Mucosa of descending colon (tissue), 3 donors: ENCODE data around the gene IQCH. TPM values are rescaled to one million over a fixed set of nuclear protein-coding genes. Genes with fewer than 3 reads are reported as not detected.

Experiments
- ATAC-seq: fragments of 200-7000 bp; cut with Tn5 transposase; one replicate; pipeline ENCODE4 v1.9.1; 2020; ENCODE audit warnings: mild to moderate bottlenecking, moderate library complexity
- DNase-seq, 3 donors: peaks; one replicate each; pipeline ENCODE4 v3.0.0-alpha.2; 2020
- H3K36me3 ChIP-seq: fragments of 200-600 bp; one replicate; pipeline ENCODE4 v1.8.0; 2021; ENCODE audit warnings: low read depth, mild to moderate bottlenecking
- H3K4me1 ChIP-seq: fragments of 200-600 bp; one replicate; pipeline ENCODE4 v1.8.0; 2021; ENCODE audit warnings: low read depth, mild to moderate bottlenecking
- H3K4me3 ChIP-seq: fragments of 200-600 bp; one replicate; pipeline ENCODE4 v1.8.0; 2021; ENCODE audit warnings: mild to moderate bottlenecking
- H3K9me3 ChIP-seq: fragments of 200-600 bp; one replicate; pipeline ENCODE4 v1.8.0; 2021; ENCODE audit warnings: mild to moderate bottlenecking
- intact Hi-C, 2 donors: fragments of 100-400 bp; cut with DNase I in 1 of 2; cut with micrococcal nuclease in 1 of 2; formaldehyde crosslinking; loops; one replicate each; pipeline versions ENCODE4 v1.11.0 to v1.11.1; 2022; cut with DNase I, micrococcal nuclease
- total RNA-seq, 3 donors: library from RNA; stranded (reverse); fragmentation: NEBNext Ultra II Directional in 2 of 3; extraction: Animal tissue kit (Norgen Biotek cat#: 25700) in 2 of 3; gene quantifications; one replicate each; pipeline versions ENCODE4 v1.2.1 to v1.2.4, GENCODE V29; 2021 to 2023
- TF ChIP-seq, protein P1 (sequence below): fragments of 200-600 bp; IDR thresholded peaks from one replicate; pipeline ENCODE4 v1.8.0; 2022; ENCODE audit warnings: antibody characterized with exemption, mild to moderate bottlenecking
- donor health status: DM: no; HTN: no; CAD: no; lungs with moderate emphysema.
- donor health status: DM: no; HTN: no; CAD: no.
- donor health status: DM: no; HTN: yes; CAD: no.

Gene IQCH
- total RNA-seq, 3 donors from 2014 or later: 2.2 to 3.0 (median 2.2) TPM

GRCh38 chr15:67456677-67457529 is 202.3 kb downstream of the IQCH start:
- Histone ChIP-seq H3K4me3 (no peak overlapping the region), H3K36me3 (no peaks in the 10 kb centered on the region), H3K9me3 (no peaks in the 10 kb centered on the region), H3K4me1 (no peaks in the 10 kb centered on the region)
- TF ChIP-seq, protein P1, sequence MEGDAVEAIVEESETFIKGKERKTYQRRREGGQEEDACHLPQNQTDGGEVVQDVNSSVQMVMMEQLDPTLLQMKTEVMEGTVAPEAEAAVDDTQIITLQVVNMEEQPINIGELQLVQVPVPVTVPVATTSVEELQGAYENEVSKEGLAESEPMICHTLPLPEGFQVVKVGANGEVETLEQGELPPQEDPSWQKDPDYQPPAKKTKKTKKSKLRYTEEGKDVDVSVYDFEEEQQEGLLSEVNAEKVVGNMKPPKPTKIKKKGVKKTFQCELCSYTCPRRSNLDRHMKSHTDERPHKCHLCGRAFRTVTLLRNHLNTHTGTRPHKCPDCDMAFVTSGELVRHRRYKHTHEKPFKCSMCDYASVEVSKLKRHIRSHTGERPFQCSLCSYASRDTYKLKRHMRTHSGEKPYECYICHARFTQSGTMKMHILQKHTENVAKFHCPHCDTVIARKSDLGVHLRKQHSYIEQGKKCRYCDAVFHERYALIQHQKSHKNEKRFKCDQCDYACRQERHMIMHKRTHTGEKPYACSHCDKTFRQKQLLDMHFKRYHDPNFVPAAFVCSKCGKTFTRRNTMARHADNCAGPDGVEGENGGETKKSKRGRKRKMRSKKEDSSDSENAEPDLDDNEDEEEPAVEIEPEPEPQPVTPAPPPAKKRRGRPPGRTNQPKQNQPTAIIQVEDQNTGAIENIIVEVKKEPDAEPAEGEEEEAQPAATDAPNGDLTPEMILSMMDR: peak; percentile 79
- peak; percentile 93 for ATAC-seq
- peak; percentile 74 to 94 (median 87) for DNase-seq
- intact Hi-C loops: loop anchor here (5.0 kb wide), 1 partner anchor 380 kb away; no protein-coding TSS in a partner anchor

DNA sequence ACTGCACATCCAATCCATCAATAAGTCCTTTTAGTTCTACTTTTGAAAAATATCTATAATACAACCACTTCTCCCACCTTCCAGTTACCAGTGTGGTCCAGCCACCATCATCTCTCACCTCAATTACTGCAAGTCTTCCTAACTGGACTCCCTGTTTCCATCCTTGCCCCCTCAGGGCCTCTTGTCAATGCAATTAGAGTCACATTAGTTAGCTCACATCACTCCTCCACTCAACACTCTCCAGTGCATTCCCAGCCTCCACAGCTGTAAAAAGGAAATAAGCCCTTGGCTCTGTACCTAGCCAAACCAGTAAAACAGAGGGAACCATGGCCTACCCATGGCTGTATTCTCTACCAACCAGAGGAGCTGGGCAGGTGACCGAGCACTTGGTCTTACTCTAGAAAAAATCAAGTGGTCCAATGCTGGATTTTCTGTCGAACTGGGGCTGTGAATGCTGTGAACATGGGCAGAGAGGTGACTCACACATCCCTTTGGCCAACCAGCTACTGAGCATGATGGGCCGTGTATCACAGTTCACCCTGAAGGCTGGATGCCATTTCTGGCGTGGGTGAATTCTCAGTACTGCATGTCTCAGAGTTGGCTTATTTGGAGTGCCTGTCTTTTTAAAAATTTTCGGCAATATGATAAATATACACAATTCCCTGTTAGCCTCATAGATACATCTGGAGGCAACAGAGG is 203.9 kb downstream of the IQCH start:
- Histone ChIP-seq H3K4me1 (no peaks in the 10 kb centered on the region), H3K36me3 (no peaks in the 10 kb centered on the region), H3K9me3 (no peaks in the 10 kb centered on the region), H3K4me3 (no peak overlapping the region)
- ATAC-seq (no peak), DNase-seq (no peak)
- intact Hi-C loops: loop anchor here (5.0 kb wide), 1 partner anchor 379 kb away; no protein-coding TSS in a partner anchor
- TF ChIP-seq, protein P1: no peak

DNA sequence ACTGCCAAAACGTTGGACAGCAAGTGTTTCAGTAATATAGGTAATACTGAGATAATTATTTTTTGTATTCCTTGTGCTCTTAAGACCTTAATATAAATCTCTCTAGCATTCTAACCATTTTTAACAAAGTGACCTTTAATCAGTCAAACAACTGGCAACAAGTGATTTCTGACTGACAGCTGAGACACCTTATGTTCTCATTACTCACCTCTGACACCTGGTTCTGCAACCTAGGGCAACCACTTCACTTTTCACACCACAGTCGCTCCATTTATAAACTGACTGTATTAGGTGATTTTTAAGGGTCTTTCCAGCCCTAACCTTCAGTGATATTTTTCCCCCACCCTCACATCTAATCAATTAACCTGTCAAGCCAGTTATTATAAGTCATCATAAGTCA is 205.9 kb downstream of the IQCH start:
- TF ChIP-seq, protein P1: no peak
- Histone ChIP-seq H3K4me1 (no peaks in the 10 kb centered on the region), H3K36me3 (no peaks in the 10 kb centered on the region), H3K9me3 (no peaks in the 10 kb centered on the region), H3K4me3 (no peak overlapping the region)
- intact Hi-C loops: no loop called here
- DNase-seq (no peak), ATAC-seq (no peak)

GRCh38 chr15:67461735-67462134 is 207.1 kb downstream of the IQCH start:
- TF ChIP-seq, protein P1: no peak
- intact Hi-C loops: no loop called here
- DNase-seq (no peak), ATAC-seq (no peak)
- no peak overlapping the region for H3K4me3 ChIP-seq
- no peaks in the 10 kb centered on the region for H3K36me3 ChIP-seq
- no peaks in the 10 kb centered on the region for H3K9me3 ChIP-seq
- H3K4me1 ChIP-seq: no peaks in the 10 kb centered on the region

GRCh38 chr15:67462875-67463274 is 208.3 kb downstream of the IQCH start:
- ATAC-seq (no peak), DNase-seq (no peak)
- H3K36me3 ChIP-seq: no peaks in the 10 kb centered on the region
- H3K4me1 ChIP-seq: no peaks in the 10 kb centered on the region
- intact Hi-C loops: no loop called here
- no peak overlapping the region for H3K4me3 ChIP-seq
- TF ChIP-seq, protein P1: no peak
- H3K9me3 ChIP-seq: no peaks in the 10 kb centered on the region
